SKM-1 treated with dmso at 0.1 percent for 144 hours (cell line): ENCODE results near the gene MAP3K5.
A peak's percentile ranks its signal among the peaks of the same experiment; 100 is the strongest.
"Not testable (repeated sequence)": the region's sequence is repeated elsewhere in the genome, so short reads cannot be mapped to it uniquely, and the experiment has no call there.

ENCODE experiments used
- DNase-seq: peaks from one replicate; lab custom pipeline; 2025; ENCODE audit not compliant: unreplicated experiment; lab: John Stamatoyannopoulos, UW

Gene MAP3K5

DNA sequence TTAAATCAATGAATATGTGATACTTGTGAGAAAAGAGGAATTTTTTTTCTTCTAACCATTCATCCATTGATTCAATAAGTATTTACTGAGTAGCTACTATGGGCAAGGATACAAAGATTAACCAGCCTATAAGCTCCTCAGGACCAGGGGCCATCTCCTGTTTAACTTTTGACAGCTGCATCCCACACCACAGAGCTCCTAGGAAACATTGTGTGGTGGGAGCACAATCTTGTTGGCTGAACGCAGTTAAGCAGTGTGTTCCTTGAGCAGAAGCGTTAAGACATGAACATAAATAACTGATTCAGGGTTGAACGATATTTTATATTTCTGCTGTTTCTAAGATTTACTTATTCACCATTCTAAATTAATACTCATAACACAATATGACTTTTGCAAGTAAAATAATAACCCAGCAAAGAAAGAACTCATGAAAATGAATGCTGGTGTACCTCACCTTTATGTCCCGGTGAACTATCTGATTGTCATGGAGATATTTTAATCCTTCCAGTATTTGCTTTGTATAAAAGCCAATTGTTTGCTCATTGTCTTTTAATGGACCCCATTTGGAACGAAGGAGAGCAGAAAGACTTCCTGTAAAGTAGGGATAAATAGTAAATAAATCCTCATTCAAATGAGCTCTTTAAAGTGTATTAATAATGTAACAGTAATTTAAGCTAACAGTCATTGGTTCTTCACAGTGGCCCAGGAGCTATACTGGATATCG is 179.4 kb downstream of the MAP3K5 start:
- DNase-seq, result no peak

DNA sequence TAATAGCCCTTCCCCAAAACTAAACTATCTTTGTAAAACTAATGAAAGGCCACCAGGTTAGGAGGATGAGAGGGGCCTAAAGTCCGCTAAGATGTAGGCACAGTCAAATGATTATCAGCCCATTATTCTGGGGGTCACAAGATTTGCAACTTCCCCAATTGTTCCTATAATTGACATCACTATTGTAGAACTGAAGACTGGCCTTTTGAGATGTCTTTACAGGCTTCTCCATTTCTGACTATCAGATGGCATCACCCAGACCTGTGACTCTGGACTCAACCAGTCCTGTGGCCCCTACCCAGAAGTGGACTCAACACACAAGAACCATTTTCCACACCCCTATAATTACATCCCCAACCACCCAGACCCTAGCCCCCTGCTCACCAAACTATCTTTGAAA is 180.5 kb downstream of the MAP3K5 start:
- DNase-seq, result no peak

- no peak for DNase-seq
These were observed 181.1 kb downstream of the MAP3K5 start for GRCh38 chr6:136611133-136611532.

DNA sequence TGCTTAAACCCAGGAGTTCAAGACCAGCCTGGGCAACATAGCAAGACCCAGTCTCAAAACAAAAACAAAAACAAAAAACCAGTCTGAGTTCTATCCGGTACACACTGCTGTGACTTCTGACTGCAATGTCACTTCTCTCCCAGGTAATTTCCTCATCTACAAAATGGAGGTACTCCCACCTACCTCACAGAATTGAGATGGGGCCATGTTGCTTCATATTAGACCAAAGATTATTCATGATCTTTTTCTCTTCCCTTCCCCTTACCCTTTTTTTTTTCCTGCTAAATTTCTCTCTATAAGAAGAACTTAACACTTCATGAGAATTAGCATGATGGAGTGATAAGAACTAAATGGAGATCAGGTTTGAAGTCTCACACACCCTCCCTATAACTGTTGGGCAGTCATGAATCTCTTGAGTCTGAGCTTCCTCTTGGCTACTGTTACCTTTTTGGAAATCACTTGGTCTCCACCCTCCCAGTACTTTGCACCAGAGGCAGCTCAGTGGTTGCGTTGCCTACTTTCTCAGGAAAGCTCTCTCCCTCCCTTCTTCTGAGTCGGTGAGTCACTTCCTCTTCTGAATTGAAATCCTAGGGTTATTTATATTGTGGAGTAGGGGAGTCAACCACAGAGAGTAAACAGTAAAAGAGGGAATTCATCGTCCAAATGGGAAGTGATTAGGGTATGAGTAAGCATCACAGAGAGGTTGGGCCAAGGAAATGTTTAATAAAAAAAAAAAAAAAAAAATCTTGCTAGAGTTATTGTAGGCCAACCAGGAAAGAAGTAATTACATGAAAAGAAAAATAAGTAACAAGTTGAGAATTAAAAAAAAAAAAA is 182.2 kb downstream of the MAP3K5 start:
- DNase-seq, result peak; percentile 87

GRCh38 chr6:136608991-136609390 is 183.3 kb downstream of the MAP3K5 start:
- no peak for DNase-seq

GRCh38 chr6:136607932-136608772 is 184.1 kb downstream of the MAP3K5 start:
- DNase-seq, result peak; percentile 37

DNA sequence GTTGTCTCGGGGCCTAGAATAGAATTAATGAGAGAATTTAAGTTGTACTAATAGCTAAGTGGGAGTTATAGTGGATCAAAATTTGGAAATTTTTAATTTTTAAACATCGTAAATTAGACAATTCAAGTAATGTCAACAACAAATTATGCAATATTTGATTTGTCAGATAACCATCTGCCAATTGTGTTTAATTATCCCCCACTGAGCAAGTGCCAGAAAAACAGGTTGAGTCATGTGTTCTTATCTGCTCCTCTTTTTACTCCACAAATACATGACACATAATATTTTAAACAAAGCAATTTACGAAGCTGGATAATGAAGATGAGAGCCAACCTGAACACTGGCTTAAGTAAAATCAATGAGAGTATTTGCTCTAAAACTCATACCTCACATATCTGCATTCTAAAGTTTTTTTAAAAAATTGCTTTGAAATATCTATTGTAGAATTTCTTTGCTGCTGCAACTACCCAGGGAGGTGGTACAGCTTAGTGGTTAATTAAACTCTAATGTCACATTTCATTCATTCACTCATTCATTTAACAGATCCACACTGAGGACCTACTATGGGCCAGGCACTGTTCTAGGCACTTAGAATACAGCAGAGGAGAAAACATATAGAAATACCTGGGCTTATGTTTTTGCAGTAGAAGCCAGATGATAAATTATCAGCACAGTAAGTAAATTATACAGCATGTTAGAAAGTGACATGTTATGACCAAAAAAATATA is 184.9 kb downstream of the MAP3K5 start:
- no peak for DNase-seq

DNA sequence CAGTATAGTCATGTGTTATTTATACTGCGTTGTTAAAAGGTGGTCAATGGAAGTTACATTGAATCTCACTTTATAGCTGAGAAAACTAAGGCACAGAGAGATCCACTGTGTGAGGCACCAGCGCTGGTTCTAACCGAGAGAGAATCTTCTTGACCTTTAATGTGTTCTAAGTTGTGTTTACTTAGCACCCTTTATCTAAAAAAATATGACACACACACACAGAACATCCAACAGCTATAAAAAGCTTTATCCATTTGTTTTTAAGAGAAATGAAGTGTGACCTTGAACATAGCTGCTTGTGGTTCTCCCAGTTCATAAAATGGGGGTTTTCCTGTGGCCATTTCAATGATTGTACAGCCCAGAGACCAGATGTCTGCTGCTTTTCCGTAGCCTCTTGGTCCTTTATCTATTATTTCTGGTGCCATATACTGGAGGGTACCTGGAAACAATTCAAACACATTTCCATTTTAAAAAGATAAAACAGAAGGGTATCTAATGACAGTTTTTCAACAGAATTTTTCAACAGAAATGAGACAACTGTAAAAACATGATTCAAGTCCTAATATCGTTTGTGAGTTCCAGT is 187.3 kb downstream of the MAP3K5 start:
- DNase-seq, result no peak

DNA sequence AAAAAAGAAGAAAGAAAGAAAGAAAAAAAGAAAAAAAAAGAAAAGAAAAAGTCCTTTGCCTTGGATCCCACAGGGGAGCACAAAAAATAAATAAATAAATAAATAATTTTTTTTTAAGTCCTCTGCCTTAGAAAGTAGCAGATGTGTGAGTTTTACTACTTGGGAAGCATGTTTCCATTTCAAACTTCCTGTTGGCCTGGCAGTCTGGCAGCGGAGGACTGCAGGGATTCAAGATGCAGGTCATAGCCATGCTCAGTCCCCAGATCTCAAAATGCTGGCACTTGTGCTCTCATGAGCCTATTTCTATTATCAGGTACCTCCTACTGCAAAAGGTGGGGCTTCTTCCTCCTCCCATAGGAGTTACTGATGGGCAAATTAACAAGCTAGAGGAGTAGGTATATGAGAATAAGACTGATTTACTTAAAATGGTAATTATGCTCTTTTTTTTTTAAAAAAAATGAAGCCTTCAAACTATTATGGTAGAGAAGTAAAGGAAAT is 187.9 kb downstream of the MAP3K5 start:
- no peak for DNase-seq

- DNase-seq, result no peak
These were observed 191.5 kb downstream of the MAP3K5 start for GRCh38 chr6:136600818-136601217.

GRCh38 chr6:136599329-136600011 is 192.8 kb downstream of the MAP3K5 start:
- DNase-seq, result no peak

- no peak for DNase-seq
These were observed 194.2 kb downstream of the MAP3K5 start for GRCh38 chr6:136598048-136598447.

DNA sequence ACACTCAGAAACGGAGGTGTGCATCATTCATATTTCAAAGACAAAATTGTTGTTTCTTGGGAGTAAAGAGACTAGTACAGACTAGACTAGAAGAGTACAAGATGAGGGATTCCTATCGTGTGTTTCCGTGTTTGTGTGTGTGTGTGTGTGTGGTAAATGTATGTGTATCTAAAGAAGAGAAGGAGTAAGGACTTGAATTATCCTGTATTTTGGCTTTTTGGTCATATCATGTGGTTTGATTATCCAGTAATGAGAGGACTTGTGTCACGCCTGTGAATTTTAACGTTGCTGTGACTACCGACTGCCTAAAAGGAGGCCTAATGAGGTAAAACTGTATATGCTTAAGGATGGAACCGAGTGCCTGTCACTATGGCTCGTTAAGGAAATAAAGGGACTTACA is 197.6 kb downstream of the MAP3K5 start:
- DNase-seq, result no peak

DNA sequence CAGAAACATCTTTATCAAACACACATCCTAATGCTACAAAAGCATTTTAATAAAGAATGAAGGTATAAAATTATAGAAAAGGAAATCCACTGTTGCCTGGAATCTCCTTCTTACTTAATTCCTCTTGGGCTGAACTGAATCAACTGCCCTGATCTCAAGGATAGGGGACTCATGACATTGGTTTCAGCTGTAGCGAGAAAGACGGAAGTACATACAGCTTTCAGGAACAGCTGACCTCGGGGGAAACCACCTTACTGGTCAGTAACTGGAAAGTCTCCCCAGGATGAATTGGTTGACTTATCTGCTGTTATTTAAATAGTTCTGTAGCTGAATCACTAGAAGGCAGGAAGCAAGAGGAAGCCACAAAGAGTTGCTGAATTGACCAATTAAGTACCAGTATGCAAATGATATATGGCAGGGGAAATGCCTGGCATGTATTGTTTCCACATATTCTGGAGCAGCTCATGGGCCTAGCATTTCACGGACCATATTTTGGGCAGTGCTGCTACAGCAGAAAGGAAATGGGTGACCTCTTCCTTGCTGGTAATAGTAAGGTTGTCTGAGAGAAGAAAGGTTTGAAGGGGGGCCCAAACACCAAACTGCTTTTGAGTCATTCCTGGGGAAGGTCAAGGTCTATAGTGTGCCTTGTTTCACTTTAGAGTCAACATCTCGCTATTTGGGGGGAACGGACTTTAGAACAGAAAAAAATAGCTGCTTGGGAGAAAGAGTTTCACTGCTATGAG is 198.4 kb downstream of the MAP3K5 start:
- peak; percentile 29 for DNase-seq

- DNase-seq, result no peak
These were observed 199.2 kb downstream of the MAP3K5 start for GRCh38 chr6:136592930-136593673.

GRCh38 chr6:136591617-136592016 is 200.7 kb downstream of the MAP3K5 start:
- DNase-seq, result no peak

DNA sequence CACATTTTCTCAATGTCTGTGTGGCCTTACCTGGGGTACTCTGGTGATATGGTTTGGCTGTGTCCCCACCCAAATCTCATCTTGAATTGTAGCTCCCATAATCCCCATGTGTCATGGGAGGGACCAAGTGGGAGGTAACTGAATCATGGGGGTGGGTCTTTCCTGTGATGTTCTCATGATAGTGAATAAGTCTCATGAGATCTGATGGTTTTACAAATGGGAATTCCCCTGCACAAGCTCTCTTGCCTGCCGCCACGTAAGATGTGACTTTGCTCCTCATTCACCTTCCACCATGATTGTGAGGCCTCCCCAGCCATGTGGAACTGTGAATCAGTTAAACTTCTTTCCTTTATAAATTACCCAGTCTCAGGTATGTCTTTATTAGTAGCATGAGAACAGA is 201.4 kb downstream of the MAP3K5 start:
- not testable (repeated sequence) for DNase-seq

GRCh38 chr6:136587527-136587926 is 204.8 kb downstream of the MAP3K5 start:
- DNase-seq, result no peak
